Astrocyte (in vitro differentiated cells and primary cell): ENCODE measurements around the gene SMTNL2. TPM values are rescaled to one million over a fixed set of nuclear protein-coding genes. Genes with fewer than 3 reads are reported as not detected.

Experiments used
- DNase-seq: peaks from one replicate; pipeline ENCODE4 v3.0.0-alpha.2; 2010; ENCODE audit warnings: low read depth
- FAIRE-seq: peaks from 2 replicates; lab custom pipeline; 2011; peaks lifted over from hg19 to GRCh38; lab: Jason Lieb, UNC
- H2AFZ ChIP-seq: 2 replicates; pipeline ENCODE4 v1.6.0; 2012; ENCODE audit warnings: low read depth, low read length, inconsistent platforms
- H3K27ac ChIP-seq: 2 replicates; pipeline ENCODE4 v1.5.1; 2011; ENCODE audit warnings: low read depth, low read length, inconsistent platforms
- H3K27me3 ChIP-seq: 2 replicates; pipeline ENCODE4 v1.6.0; 2011; ENCODE audit warnings: low read length, inconsistent platforms; ENCODE audit not compliant: insufficient read depth
- H3K36me3 ChIP-seq: 2 replicates; pipeline ENCODE4 v1.5.1; 2011; ENCODE audit warnings: low read length, inconsistent platforms; ENCODE audit not compliant: insufficient read depth
- H3K4me1 ChIP-seq: 2 replicates; pipeline ENCODE4 v1.5.1; 2011; ENCODE audit warnings: low read length, inconsistent platforms; ENCODE audit not compliant: insufficient read depth
- H3K4me2 ChIP-seq: 2 replicates; pipeline ENCODE4 v1.6.0; 2012; ENCODE audit warnings: low read length, inconsistent platforms
- H3K4me3 ChIP-seq: 2 replicates; pipeline ENCODE4 v1.5.1; 2011; ENCODE audit warnings: low read depth, mild to moderate bottlenecking, low read length, inconsistent platforms; ENCODE audit not compliant: insufficient read depth
- H3K79me2 ChIP-seq: 2 replicates; pipeline ENCODE4 v1.6.0; 2012; ENCODE audit warnings: mild to moderate bottlenecking, low read length, inconsistent platforms; ENCODE audit not compliant: insufficient read depth
- H3K9ac ChIP-seq: 2 replicates; pipeline ENCODE4 v1.6.0; 2012; ENCODE audit warnings: mild to moderate bottlenecking, low read length, inconsistent platforms
- H3K9me3 ChIP-seq: 2 replicates; pipeline ENCODE4 v1.5.1; 2012; ENCODE audit warnings: low read depth, mild to moderate bottlenecking, low read length, inconsistent platforms; ENCODE audit not compliant: insufficient read depth
- H4K20me1 ChIP-seq: 2 replicates; pipeline ENCODE4 v1.6.0; 2012; ENCODE audit warnings: low read length, inconsistent platforms; ENCODE audit not compliant: insufficient read depth
- H3K27ac Mint-ChIP-seq: one replicate; pipeline ENCODE4 v1.8.0; 2021; ENCODE audit warnings: mild to moderate bottlenecking, mixed read lengths; ENCODE audit not compliant: unreplicated experiment
- H3K27me3 Mint-ChIP-seq: one replicate; pipeline ENCODE4 v1.8.0; 2021; ENCODE audit warnings: low read depth, mixed read lengths; ENCODE audit not compliant: unreplicated experiment
- H3K36me3 Mint-ChIP-seq: one replicate; pipeline ENCODE4 v1.8.0; 2021; ENCODE audit warnings: low read depth, mixed read lengths; ENCODE audit not compliant: unreplicated experiment
- H3K4me1 Mint-ChIP-seq: one replicate; pipeline ENCODE4 v1.8.0; 2021; ENCODE audit warnings: low read depth, mixed read lengths; ENCODE audit not compliant: unreplicated experiment
- H3K4me3 Mint-ChIP-seq: one replicate; pipeline ENCODE4 v1.8.0; 2021; ENCODE audit warnings: mild to moderate bottlenecking, moderate library complexity, mixed read lengths; ENCODE audit not compliant: unreplicated experiment
- H3K9me3 Mint-ChIP-seq: one replicate; pipeline ENCODE4 v1.8.0; 2021; ENCODE audit warnings: mild to moderate bottlenecking, mixed read lengths; ENCODE audit not compliant: unreplicated experiment
- EZH2 ChIP-seq: IDR thresholded peaks from 2 replicates; pipeline ENCODE4 v1.6.1; 2012; ENCODE audit warnings: mild to moderate bottlenecking, low read length, inconsistent platforms; ENCODE audit not compliant: insufficient read depth
- total RNA-seq: library from RNA; stranded (reverse); gene quantifications from 2 replicates; pipeline ENCODE4 v1.2.1, GENCODE V29; 2021
- TF ChIP-seq, protein P1 (sequence below): IDR thresholded peaks from 2 replicates; pipeline ENCODE4 v1.5.1; 2011; ENCODE audit warnings: low read depth, mild to moderate bottlenecking, inconsistent platforms, low read length, moderate library complexity; ENCODE audit not compliant: insufficient read depth

The SMTNL2 gene
- total RNA-seq, 1 donor from 2014 or later, result 0.18 TPM

DNA sequence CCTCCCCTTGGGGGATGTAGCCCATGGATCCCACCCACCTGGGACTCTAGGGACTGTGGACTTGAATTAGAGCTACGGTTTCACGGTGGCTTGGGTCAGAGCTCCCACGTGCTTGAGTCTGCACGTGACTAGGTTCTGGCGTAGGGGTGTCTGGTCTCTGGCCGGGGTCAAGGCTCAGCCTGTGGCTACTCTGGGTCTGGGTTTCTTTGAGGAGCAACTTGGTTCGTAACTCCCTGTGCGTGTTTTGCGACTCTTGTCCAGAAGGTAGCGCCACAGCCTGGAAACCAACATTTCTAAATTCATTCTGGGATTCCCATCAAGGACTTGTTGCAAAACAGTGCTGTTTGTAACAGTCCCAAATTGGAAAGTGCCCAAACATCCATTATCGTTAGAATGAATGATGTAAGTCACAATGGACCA lies 23.5 kb upstream of the SMTNL2 start:
- H3K36me3 Mint-ChIP-seq, result no peaks in the 10 kb centered on the region
- peaks cover 4% of the 10 kb centered on the region for H3K4me1 Mint-ChIP-seq
- Histone ChIP-seq H3K79me2 (peaks cover under 1% of the 10 kb centered on the region), H3K27ac (no peak overlapping the region), H3K9ac (no peak overlapping the region), H3K4me1 (peaks cover 2% of the 10 kb centered on the region), H3K9me3 (no peaks in the 10 kb centered on the region), H2AFZ (no peak overlapping the region), H4K20me1 (no peaks in the 10 kb centered on the region), H3K4me3 (no peak overlapping the region), H3K27me3 (peaks cover 19% of the 10 kb centered on the region), H3K4me2 (no peak overlapping the region), H3K36me3 (no peaks in the 10 kb centered on the region)
- H3K9me3 Mint-ChIP-seq, result no peaks in the 10 kb centered on the region
- no peak for TF ChIP-seq EZH2
- TF ChIP-seq, protein P1, sequence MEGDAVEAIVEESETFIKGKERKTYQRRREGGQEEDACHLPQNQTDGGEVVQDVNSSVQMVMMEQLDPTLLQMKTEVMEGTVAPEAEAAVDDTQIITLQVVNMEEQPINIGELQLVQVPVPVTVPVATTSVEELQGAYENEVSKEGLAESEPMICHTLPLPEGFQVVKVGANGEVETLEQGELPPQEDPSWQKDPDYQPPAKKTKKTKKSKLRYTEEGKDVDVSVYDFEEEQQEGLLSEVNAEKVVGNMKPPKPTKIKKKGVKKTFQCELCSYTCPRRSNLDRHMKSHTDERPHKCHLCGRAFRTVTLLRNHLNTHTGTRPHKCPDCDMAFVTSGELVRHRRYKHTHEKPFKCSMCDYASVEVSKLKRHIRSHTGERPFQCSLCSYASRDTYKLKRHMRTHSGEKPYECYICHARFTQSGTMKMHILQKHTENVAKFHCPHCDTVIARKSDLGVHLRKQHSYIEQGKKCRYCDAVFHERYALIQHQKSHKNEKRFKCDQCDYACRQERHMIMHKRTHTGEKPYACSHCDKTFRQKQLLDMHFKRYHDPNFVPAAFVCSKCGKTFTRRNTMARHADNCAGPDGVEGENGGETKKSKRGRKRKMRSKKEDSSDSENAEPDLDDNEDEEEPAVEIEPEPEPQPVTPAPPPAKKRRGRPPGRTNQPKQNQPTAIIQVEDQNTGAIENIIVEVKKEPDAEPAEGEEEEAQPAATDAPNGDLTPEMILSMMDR, result no peak
- FAIRE-seq (no peak), DNase-seq (no peak)
- peaks cover 31% of the 10 kb centered on the region for H3K27me3 Mint-ChIP-seq
- no peak overlapping the region for H3K4me3 Mint-ChIP-seq
- H3K27ac Mint-ChIP-seq, result no peak overlapping the region

- H3K36me3 ChIP-seq, result no peaks in the 10 kb centered on the region
- FAIRE-seq (no peak), DNase-seq (no peak)
- no peaks in the 10 kb centered on the region for H3K36me3 Mint-ChIP-seq
- H3K9ac ChIP-seq, result no peak overlapping the region
- no peak overlapping the region for H3K27ac Mint-ChIP-seq
- H3K79me2 ChIP-seq, result no peaks in the 10 kb centered on the region
- no peak overlapping the region for H3K27ac ChIP-seq
- H3K4me3 Mint-ChIP-seq, result no peak overlapping the region
- TF ChIP-seq EZH2, result no peak
- TF ChIP-seq, protein P1, result no peak
- no peaks in the 10 kb centered on the region for H3K9me3 ChIP-seq
- H3K27me3 ChIP-seq, result peaks cover 19% of the 10 kb centered on the region
- H3K4me1 ChIP-seq, result no peaks in the 10 kb centered on the region
- H2AFZ ChIP-seq, result no peak overlapping the region
- H3K9me3 Mint-ChIP-seq, result no peaks in the 10 kb centered on the region
- H3K4me3 ChIP-seq, result no peak overlapping the region
- no peaks in the 10 kb centered on the region for H4K20me1 ChIP-seq
- H3K4me2 ChIP-seq, result no peak overlapping the region
- H3K27me3 Mint-ChIP-seq, result peaks cover 38% of the 10 kb centered on the region
- H3K4me1 Mint-ChIP-seq, result peaks cover 1% of the 10 kb centered on the region
Observed at GRCh38 chr17:4562015-4562969, 22.0 kb upstream of the SMTNL2 start.
